Umbilical cord (tissue), 2 donors: Measurements from ENCODE around the gene CNIH4. TPM values are rescaled to one million over a fixed set of nuclear protein-coding genes. Genes with fewer than 3 reads are reported as not detected.
"Not testable (repeated sequence)": the region's sequence is repeated elsewhere in the genome, so short reads cannot be mapped to it uniquely, and the experiment has no call there.

Experiments used
- DNase-seq: peaks from one replicate; pipeline ENCODE4 v3.0.0-alpha.2; 2015; ENCODE audit warnings: low spot score
- total RNA-seq: library from RNA; depleted of rRNA; stranded (reverse); fragments of >200 nt; gene quantifications from one replicate; pipeline ENCODE4 v1.2.3, GENCODE V29; 2014; ENCODE audit warnings: low replicate concordance; ENCODE audit not compliant: insufficient read depth

The CNIH4 gene
- total RNA-seq = 18.3 TPM

GRCh38 chr1:224356685-224357625 is at the start of gene CNIH4:
Gene CNIH4 (plus strand): TSS chr1:224356879. CDS start chr1:224356925, 46 bp downstream.
- peak; percentile 99 for DNase-seq

GRCh38 chr1:224308064-224308463 is 48.6 kb upstream of the CNIH4 start:
- no peak for DNase-seq

- not testable (repeated sequence) for DNase-seq
Measured at GRCh38 chr1:224311503-224311902, 45.2 kb upstream of the CNIH4 start.

GRCh38 chr1:224312025-224312424 is 44.7 kb upstream of the CNIH4 start:
- no peak for DNase-seq

DNA sequence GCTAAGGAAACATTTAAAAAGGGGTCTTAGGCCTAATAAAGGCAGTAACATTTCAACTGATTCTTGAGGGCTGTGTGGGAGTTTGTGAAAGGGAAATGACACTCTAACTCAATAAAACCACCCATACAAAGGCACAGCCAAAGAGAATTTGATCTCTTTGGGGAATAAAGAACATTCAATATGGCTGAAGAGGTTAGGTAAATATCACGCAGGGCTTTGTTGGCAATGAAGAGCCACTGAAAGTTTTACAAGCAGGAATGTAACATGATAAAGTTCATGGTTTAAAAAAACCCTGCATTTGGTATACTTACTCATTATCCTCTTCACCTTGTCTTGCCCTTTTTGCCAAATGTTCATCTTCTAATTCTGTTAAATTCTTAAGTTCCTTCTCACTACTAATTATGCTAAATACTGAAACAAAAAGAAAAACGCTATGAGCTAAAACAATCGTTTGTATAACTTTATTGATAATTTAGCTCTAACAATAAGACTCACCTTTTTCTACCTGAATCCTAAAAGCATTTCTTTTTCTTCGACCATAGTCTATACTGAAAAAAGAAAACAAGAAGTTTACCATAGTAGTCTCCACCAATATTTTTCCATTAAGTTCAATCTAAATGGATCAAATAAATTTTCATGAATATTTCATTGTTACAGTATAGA is 39.2 kb upstream of the CNIH4 start:
- DNase-seq = no peak

GRCh38 chr1:224321706-224322105 is 35.0 kb upstream of the CNIH4 start:
- DNase-seq = no peak

DNA sequence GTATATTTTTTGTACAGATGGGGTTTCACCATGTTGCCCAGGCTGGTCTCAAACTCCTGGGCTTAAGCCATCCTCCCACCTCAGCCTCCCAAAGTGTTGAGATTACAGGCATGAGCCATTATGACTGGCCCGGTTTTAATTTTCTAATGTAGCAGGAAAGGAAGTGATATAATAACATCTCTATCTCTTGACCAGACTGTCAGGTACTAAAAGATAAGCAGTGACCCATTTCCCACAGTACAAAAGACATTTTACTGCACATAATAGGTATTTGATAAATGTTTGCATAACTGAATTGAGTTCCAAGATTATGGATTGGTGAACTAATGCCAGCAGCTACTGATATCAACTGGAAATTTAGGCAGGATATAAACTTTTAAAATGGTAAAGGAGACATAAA is 30.7 kb upstream of the CNIH4 start:
- no peak for DNase-seq

DNA sequence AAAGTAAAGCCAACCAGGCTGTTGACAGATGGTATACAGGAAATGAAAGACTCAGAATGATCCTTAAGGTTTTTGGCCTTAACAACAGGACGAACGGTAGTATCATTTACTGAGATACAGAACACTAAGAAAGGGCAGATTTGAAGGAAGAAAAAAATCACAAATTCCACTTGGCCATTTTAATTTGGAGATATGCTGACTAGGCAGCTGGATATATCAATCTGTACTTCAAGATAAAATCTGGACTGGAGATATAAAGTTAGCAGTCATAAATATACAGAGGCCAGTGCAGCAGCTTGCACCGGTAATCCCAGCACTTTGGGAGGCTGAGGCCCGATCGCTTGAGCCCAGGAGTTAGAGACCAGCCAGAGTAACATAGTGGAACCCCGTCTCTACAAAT is 28.0 kb upstream of the CNIH4 start:
- DNase-seq = no peak

- peak; percentile 3 for DNase-seq
Measured at GRCh38 chr1:224329484-224329841, 27.2 kb upstream of the CNIH4 start.

- DNase-seq = peak; percentile 94
Measured at GRCh38 chr1:224329842-224330753, 26.6 kb upstream of the CNIH4 start, which contains the start of gene NVL. Gene NVL (minus strand): TSS chr1:224330172. CDS start chr1:224330127, 45 bp downstream.

- DNase-seq = no peak
Measured at GRCh38 chr1:224331326-224331725, 25.4 kb upstream of the CNIH4 start.

DNA sequence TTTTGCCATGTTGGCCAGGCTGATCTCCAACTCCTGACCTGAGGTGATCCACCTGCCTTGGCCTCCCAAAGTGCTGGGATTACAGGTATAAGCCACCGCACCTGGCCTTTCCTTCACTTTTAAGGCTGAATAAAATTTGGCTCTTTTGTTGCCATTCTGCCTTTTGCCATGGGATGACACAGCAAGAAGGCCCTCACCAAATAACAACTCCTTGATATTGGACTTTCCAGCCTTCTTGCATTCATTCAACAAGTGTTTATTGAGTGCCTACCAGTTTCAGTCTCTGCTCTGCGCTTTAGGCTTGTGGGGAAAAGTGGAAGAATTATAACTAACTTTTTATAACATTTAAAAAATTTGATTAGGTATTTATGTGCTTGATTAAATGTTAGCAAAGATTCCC is 24.9 kb upstream of the CNIH4 start:
- DNase-seq = no peak

DNA sequence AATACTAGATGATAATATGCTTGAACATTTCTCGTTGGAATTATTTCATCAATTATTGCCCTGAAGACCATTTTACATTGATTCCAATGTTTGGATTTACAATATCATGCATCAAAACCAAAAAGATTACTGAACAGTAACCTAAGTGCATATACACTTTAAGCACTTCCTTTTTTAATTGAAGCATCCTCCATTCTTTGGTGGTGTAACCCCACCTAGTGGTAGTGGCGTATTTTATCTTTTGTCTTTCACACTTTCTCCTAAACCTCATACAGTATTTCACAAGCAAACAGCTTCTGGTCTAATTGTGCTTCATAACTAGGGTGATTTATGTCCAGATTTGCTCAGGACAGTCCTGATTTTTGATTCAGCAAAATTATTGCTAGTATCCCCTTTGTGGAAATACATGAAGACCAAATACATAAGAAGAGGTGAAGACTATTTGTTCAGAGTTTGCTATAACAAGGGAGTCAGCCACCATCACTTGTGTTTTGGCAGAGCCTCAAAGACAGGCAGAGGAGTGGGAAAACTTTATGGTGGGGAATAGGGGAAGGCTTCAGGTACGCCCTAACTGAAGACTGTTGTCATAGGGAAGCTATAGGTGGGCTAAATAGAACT is 23.3 kb upstream of the CNIH4 start:
- peak; percentile 72 for DNase-seq

- DNase-seq = peak; percentile 17
Measured at GRCh38 chr1:224333939-224334786, 22.5 kb upstream of the CNIH4 start.

DNA sequence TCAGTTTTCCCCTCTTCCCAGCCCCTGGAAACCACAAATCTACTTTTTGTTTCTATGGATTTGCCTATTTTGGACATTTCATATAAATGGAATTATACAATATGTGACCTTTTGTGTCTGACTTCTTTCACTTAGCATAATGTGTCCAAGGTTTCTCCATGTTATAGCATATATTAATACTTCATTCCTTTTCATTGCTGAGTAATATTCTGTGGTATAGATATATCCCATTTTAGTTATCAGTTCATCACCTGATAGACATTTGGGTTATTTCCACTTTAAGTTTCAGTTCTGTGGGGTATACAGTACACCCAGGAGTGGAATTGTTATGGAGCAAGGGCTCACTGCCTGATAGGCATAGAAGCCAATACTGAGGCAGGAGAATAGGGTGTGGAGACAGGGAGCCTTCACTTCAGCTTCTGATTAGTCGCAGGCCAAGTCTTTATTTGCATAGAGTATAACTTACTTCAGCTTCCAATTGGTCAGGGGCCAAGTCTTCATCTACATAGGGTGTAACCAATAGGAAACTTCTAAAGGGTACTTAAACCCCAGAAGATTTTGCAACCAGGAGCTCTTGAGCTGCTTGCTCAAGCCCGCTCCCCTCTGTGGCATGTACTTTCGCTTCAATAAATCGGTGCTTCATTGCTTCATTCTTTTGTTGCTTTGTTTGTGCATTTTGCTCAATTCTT is 18.4 kb upstream of the CNIH4 start:
- no peak for DNase-seq

DNA sequence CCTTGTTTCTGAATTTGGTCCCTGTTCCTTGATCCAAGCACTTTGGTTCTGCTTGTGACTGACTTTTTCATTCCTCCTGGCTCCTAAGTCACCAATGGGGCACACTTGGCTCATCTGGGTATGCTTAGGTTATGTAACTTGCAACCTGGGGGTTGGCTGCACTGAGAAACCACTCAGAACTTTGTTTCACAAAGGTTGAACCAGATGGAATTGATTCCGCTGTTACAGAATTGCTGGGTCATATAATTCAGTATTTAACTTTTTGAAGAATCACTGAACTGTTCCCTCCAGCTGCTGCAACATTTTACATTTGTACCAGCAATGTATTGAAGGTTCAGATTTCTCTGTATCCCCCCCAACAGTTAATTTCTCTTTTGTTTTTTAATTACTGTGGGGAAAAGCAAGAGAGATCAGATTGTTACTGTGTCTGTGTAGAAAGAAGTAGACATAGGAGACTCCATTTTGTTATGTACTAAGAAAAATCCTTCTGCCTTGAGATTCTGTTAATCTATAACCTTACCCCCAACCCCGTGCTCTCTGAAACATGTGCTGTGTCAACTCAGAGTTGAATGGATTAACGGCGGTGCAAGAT is 17.1 kb upstream of the CNIH4 start:
- no peak for DNase-seq

DNA sequence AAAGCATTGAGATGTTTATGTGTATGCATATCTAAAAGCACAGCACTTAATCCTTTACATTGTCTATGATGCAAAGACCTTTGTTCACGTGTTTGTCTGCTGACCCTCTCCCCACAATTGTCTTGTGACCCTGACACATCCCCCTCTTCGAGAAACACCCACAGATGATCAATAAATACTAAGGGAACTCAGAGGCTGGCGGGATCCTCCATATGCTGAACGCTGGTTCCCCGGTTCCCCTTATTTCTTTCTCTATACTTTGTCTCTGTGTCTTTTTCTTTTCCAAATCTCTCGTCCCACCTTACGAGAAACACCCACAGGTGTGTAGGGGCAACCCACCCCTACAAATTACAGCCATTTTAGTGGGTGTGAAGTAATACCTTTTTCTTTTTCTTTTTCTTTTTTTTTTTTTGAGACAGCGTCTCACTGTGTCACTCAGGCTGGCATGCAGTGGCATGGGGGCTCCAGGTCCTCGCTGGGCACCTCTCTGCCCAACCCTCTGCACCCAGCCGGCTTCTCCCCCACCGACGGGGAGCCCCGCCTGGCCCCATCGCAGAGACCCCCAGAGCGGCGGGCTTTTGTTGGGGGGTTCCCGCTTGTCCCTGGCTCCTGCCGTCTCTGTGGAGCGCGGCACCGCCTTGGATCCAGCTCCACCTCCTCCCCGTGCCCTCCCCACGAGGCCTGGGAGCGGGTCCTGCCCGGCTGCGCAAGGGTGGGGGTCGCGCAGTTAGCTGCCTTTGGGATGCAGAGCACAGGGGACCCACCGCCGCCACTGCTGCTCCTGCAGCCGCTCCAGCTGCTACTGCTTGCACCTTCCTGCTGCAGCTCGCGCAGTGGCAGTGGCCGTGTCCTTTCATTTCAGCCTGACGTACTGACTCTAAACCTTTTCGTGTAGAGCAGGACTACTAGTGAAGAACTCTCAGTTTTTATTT is 16.0 kb upstream of the CNIH4 start:
- DNase-seq = not testable (repeated sequence)

DNA sequence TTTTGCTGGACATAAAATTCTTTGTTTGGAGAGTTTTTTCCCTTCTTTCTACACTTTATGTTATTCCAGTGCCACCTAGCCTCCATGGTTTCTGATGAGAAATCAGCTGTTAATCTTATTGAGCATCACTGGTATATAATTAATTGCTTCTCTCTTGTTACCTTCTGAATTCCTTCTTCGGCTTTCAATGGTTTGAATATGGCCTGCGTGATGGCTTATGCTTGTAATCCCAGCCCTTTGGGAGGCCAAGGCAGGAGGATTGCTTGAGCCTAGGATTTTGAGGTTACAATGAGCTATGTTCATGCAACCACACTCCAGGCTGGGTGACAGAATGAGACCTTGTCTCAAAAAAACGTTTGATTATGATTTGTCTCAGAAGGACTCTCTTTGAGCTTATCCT is 13.0 kb upstream of the CNIH4 start:
- DNase-seq = no peak
